Effector memory CD4-positive, alpha-beta T cell (primary cell): Measurements from ENCODE around the gene ADGRD1.

Experiments used
- DNase-seq, 3 donors: peaks; one replicate each; pipeline ENCODE4 v3.0.0-alpha.2; 2020
- H3K27ac ChIP-seq: 2 replicates; pipeline ENCODE4 v1.7.0; 2013; ENCODE audit warnings: mild to moderate bottlenecking, low read length, moderate library complexity; ENCODE audit not compliant: insufficient read depth, poor library complexity, severe bottlenecking
- H3K27me3 ChIP-seq: replicated peaks from 2 replicates; pipeline ENCODE4 v1.7.0; 2013; ENCODE audit warnings: mild to moderate bottlenecking, low read length; ENCODE audit not compliant: insufficient read depth, control insufficient read depth, poor library complexity, severe bottlenecking
- H3K36me3 ChIP-seq: 2 replicates; pipeline ENCODE4 v1.7.0; 2013; ENCODE audit warnings: mild to moderate bottlenecking, low read length, moderate library complexity; ENCODE audit not compliant: control insufficient read depth, insufficient read depth
- H3K4me1 ChIP-seq: 2 replicates; pipeline ENCODE4 v1.7.0; 2013; ENCODE audit warnings: low read length, mild to moderate bottlenecking; ENCODE audit not compliant: control insufficient read depth, insufficient read depth, poor library complexity, severe bottlenecking
- H3K4me3 ChIP-seq: 2 replicates; pipeline ENCODE4 v1.7.0; 2013; ENCODE audit warnings: low read length, low read depth, mild to moderate bottlenecking; ENCODE audit not compliant: insufficient read depth, poor library complexity, severe bottlenecking
- H3K9me3 ChIP-seq: 2 replicates; pipeline ENCODE4 v1.7.0; 2013; ENCODE audit warnings: mild to moderate bottlenecking, low read length, moderate library complexity; ENCODE audit not compliant: control insufficient read depth

Gene ADGRD1

GRCh38 chr12:130961921-130962451, 8.3 kb downstream of the ADGRD1 start:
- H3K27ac ChIP-seq: no peak overlapping the region

GRCh38 chr12:130965214-130965613, 11.5 kb downstream of the ADGRD1 start:
- Histone ChIP-seq H3K27ac (no peak overlapping the region), H3K4me3 (no peak overlapping the region), H3K27me3 (peaks cover 3% of the 10 kb centered on the region), H3K36me3 (no peaks in the 10 kb centered on the region), H3K4me1 (no peaks in the 10 kb centered on the region), H3K9me3 (no peaks in the 10 kb centered on the region)
- DNase-seq: no peak

More at GRCh38 chr12:130961921-130962451, 8.3 kb downstream of the ADGRD1 start:
- H3K27me3 ChIP-seq: peaks cover 3% of the 10 kb centered on the region
- no peaks in the 10 kb centered on the region for H3K4me1 ChIP-seq
- no peak for DNase-seq
- H3K36me3 ChIP-seq: no peaks in the 10 kb centered on the region
- no peak overlapping the region for H3K4me3 ChIP-seq
- H3K9me3 ChIP-seq: no peaks in the 10 kb centered on the region

GRCh38 chr12:130965668-130966067, 12.0 kb downstream of the ADGRD1 start:
- H3K4me1 ChIP-seq: no peaks in the 10 kb centered on the region
- no peak overlapping the region for H3K27ac ChIP-seq
- no peaks in the 10 kb centered on the region for H3K36me3 ChIP-seq
- H3K27me3 ChIP-seq: peaks cover 3% of the 10 kb centered on the region
- DNase-seq: no peak
- H3K4me3 ChIP-seq: no peak overlapping the region
- no peaks in the 10 kb centered on the region for H3K9me3 ChIP-seq

- no peak overlapping the region for H3K4me3 ChIP-seq
- H3K27me3 ChIP-seq: peaks cover 3% of the 10 kb centered on the region
- DNase-seq: no peak
- H3K9me3 ChIP-seq: no peaks in the 10 kb centered on the region
- H3K36me3 ChIP-seq: no peaks in the 10 kb centered on the region
- no peaks in the 10 kb centered on the region for H3K4me1 ChIP-seq
- no peak overlapping the region for H3K27ac ChIP-seq
Measured at GRCh38 chr12:130966443-130967030, 12.8 kb downstream of the ADGRD1 start.

- no peak for DNase-seq
- no peaks in the 10 kb centered on the region for H3K4me1 ChIP-seq
- H3K4me3 ChIP-seq: no peak overlapping the region
- no peak overlapping the region for H3K27ac ChIP-seq
- no peaks in the 10 kb centered on the region for H3K36me3 ChIP-seq
- no peaks in the 10 kb centered on the region for H3K27me3 ChIP-seq
- H3K9me3 ChIP-seq: no peaks in the 10 kb centered on the region
Measured at GRCh38 chr12:130967636-130968035, 13.9 kb downstream of the ADGRD1 start.

- Histone ChIP-seq H3K36me3 (no peaks in the 10 kb centered on the region), H3K4me3 (no peak overlapping the region), H3K4me1 (no peaks in the 10 kb centered on the region), H3K9me3 (no peaks in the 10 kb centered on the region), H3K27ac (no peak overlapping the region), H3K27me3 (no peaks in the 10 kb centered on the region)
- DNase-seq: no peak
Measured at GRCh38 chr12:130968611-130969010, 14.9 kb downstream of the ADGRD1 start.

GRCh38 chr12:130969223-130969622, 15.5 kb downstream of the ADGRD1 start:
- Histone ChIP-seq H3K4me3 (no peak overlapping the region), H3K27me3 (no peaks in the 10 kb centered on the region), H3K27ac (no peak overlapping the region), H3K4me1 (no peaks in the 10 kb centered on the region), H3K36me3 (no peaks in the 10 kb centered on the region), H3K9me3 (no peaks in the 10 kb centered on the region)
- no peak for DNase-seq

- no peaks in the 10 kb centered on the region for H3K36me3 ChIP-seq
Measured at GRCh38 chr12:130970165-130970907, 16.6 kb downstream of the ADGRD1 start.

GRCh38 chr12:130970908-130971233, 17.2 kb downstream of the ADGRD1 start:
- H3K27ac ChIP-seq: no peak overlapping the region
- H3K27me3 ChIP-seq: no peaks in the 10 kb centered on the region
- no peaks in the 10 kb centered on the region for H3K36me3 ChIP-seq
- H3K9me3 ChIP-seq: no peaks in the 10 kb centered on the region
- no peak for DNase-seq
- no peak overlapping the region for H3K4me3 ChIP-seq
- no peaks in the 10 kb centered on the region for H3K4me1 ChIP-seq

More at GRCh38 chr12:130970165-130970907, 16.6 kb downstream of the ADGRD1 start:
- Histone ChIP-seq H3K9me3 (no peaks in the 10 kb centered on the region), H3K27me3 (no peaks in the 10 kb centered on the region), H3K27ac (no peak overlapping the region), H3K4me1 (no peaks in the 10 kb centered on the region), H3K4me3 (no peak overlapping the region)
- DNase-seq: no peak

GRCh38 chr12:130971925-130972585, 18.3 kb downstream of the ADGRD1 start:
- H3K9me3 ChIP-seq: no peaks in the 10 kb centered on the region
- H3K36me3 ChIP-seq: no peaks in the 10 kb centered on the region
- no peak overlapping the region for H3K27ac ChIP-seq
- no peaks in the 10 kb centered on the region for H3K27me3 ChIP-seq
- no peaks in the 10 kb centered on the region for H3K4me1 ChIP-seq
- no peak for DNase-seq
- no peak overlapping the region for H3K4me3 ChIP-seq
